Natural killer cell (primary cell): Measurements from ENCODE around the gene TRIM71. TPM values are rescaled to one million over a fixed set of nuclear protein-coding genes. Genes with fewer than 3 reads are reported as not detected.

ENCODE experiments used
- ATAC-seq, 3 donors: fragments of 150-1000 bp in 2 of 3; fragments of 200-7000 bp in 1 of 3; cut with Tn5 transposase; 1 replicate in 1 of 3; 2 replicates in 2 of 3; pipeline ENCODE4 v1.10.0; 2021; ENCODE audit warnings: mild to moderate bottlenecking in 2 of 3, moderate library complexity in 2 of 3
- DNase-seq, 2 donors: peaks; one replicate each; pipeline versions ENCODE4 v3.0.0 to v3.0.0-alpha.2; 2013 to 2021; ENCODE audit warnings: mixed read lengths in 1 of 2
- H3K27ac ChIP-seq: one replicate; pipeline ENCODE4 v1.5.1; 2013; ENCODE audit warnings: mild to moderate bottlenecking, low read length
- H3K27me3 ChIP-seq: one replicate; pipeline ENCODE4 v1.6.1; 2013; ENCODE audit warnings: low read length; ENCODE audit not compliant: control insufficient read depth, insufficient read depth
- H3K36me3 ChIP-seq: one replicate; pipeline ENCODE4 v1.6.1; 2013; ENCODE audit warnings: low read length; ENCODE audit not compliant: control insufficient read depth, insufficient read depth
- H3K4me1 ChIP-seq: one replicate; pipeline ENCODE4 v1.6.1; 2013; ENCODE audit warnings: low read length; ENCODE audit not compliant: control insufficient read depth, insufficient read depth
- H3K4me3 ChIP-seq: one replicate; pipeline ENCODE4 v1.5.1; 2013; ENCODE audit warnings: low read length
- H3K9me3 ChIP-seq: one replicate; pipeline ENCODE4 v1.6.1; 2013; ENCODE audit warnings: low read length; ENCODE audit not compliant: control insufficient read depth, insufficient read depth
- H3K27ac Mint-ChIP-seq, 2 donors: one replicate each; pipeline ENCODE4 v1.8.0; 2022; ENCODE audit warnings: mild to moderate bottlenecking in 2 of 2, mixed read lengths in 2 of 2, moderate library complexity in 1 of 2
- H3K27me3 Mint-ChIP-seq, 2 donors: one replicate each; pipeline ENCODE4 v1.8.0; 2022; ENCODE audit warnings: low read depth in 2 of 2, mixed read lengths in 2 of 2
- H3K36me3 Mint-ChIP-seq: one replicate; pipeline ENCODE4 v1.8.0; 2022; ENCODE audit warnings: mixed read lengths
- H3K4me1 Mint-ChIP-seq, 2 donors: one replicate each; pipeline ENCODE4 v1.8.0; 2022; ENCODE audit warnings: mixed read lengths in 2 of 2
- H3K4me3 Mint-ChIP-seq: one replicate; pipeline ENCODE4 v1.8.0; 2022; ENCODE audit warnings: mild to moderate bottlenecking, moderate library complexity, mixed read lengths
- H3K9me3 Mint-ChIP-seq, 2 donors: one replicate each; pipeline ENCODE4 v1.8.0; 2022; ENCODE audit warnings: mixed read lengths in 2 of 2
- WGBS: methylation state at CpG from one replicate; pipeline ENCODE4 v1.1.7; 2013; ENCODE audit warnings: missing lambda C conversion rate; ENCODE audit not compliant: insufficient coverage; 5-methylcytosine and 5-hydroxymethylcytosine counted together
- intact Hi-C: fragments of 100-400 bp; cut with micrococcal nuclease; formaldehyde crosslinking; loops from one replicate; pipeline ENCODE4 v1.14.2; 2022
- total RNA-seq, 4 donors: library from RNA; stranded (reverse); fragments of 120-200 nt in 1 of 4; gene quantifications; one replicate each; pipeline versions ENCODE4 v1.2.3 to v1.2.4, GENCODE V29; 2013 to 2022
- TF ChIP-seq, protein P1 (sequence below): fragments of 200-600 bp; IDR thresholded peaks from one replicate; pipeline ENCODE4 v1.8.0; 2022; ENCODE audit warnings: antibody characterized with exemption

Gene TRIM71
- total RNA-seq, 3 donors from 2014 or later (not counting 1 experiment from before 2014, with no cell fraction given) = 0.05 TPM; not detected in 2

DNA sequence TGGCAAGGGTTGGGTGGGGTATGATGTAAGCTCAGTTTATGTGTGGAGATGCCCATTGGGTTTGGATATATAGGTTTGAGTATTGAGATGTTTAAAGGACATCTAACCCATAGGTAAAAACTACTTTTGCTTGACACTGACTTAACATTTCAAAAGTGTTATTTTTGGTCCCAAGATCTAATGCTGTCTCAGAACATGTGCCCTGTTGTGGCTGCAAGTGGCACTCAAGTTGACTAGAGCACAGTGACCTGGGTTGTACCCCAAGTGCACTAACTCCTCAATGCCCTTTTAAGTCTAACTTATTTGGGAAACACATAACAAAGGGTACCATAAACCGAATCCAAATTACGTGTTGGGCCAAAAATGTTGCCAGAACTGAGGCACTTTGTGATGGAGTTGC is 77.2 kb downstream of the TRIM71 start:
- H3K4me3 Mint-ChIP-seq = no peak overlapping the region
- H3K27ac Mint-ChIP-seq = no peak overlapping the region
- no peak for ATAC-seq
- Histone ChIP-seq H3K27ac (no peak overlapping the region), H3K9me3 (no peaks in the 10 kb centered on the region), H3K27me3 (no peaks in the 10 kb centered on the region), H3K4me1 (no peaks in the 10 kb centered on the region), H3K4me3 (no peak overlapping the region), H3K36me3 (no peaks in the 10 kb centered on the region)
- H3K9me3 Mint-ChIP-seq = no peaks in the 10 kb centered on the region
- intact Hi-C loops = no loop called here
- 78% methylated on average over 2 of the region's 2 CpGs for WGBS
- H3K27me3 Mint-ChIP-seq = peaks cover 5 to 20% of the 10 kb centered on the region in 2 donors
- H3K36me3 Mint-ChIP-seq = no peaks in the 10 kb centered on the region
- DNase-seq = no peak
- H3K4me1 Mint-ChIP-seq = no peaks in the 10 kb centered on the region
- TF ChIP-seq, protein P1, sequence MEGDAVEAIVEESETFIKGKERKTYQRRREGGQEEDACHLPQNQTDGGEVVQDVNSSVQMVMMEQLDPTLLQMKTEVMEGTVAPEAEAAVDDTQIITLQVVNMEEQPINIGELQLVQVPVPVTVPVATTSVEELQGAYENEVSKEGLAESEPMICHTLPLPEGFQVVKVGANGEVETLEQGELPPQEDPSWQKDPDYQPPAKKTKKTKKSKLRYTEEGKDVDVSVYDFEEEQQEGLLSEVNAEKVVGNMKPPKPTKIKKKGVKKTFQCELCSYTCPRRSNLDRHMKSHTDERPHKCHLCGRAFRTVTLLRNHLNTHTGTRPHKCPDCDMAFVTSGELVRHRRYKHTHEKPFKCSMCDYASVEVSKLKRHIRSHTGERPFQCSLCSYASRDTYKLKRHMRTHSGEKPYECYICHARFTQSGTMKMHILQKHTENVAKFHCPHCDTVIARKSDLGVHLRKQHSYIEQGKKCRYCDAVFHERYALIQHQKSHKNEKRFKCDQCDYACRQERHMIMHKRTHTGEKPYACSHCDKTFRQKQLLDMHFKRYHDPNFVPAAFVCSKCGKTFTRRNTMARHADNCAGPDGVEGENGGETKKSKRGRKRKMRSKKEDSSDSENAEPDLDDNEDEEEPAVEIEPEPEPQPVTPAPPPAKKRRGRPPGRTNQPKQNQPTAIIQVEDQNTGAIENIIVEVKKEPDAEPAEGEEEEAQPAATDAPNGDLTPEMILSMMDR = no peak

GRCh38 chr3:32895701-32896100 is 77.9 kb downstream of the TRIM71 start:
- Histone ChIP-seq H3K4me1 (no peaks in the 10 kb centered on the region), H3K4me3 (no peak overlapping the region), H3K27me3 (no peaks in the 10 kb centered on the region), H3K27ac (no peak overlapping the region), H3K36me3 (no peaks in the 10 kb centered on the region), H3K9me3 (no peaks in the 10 kb centered on the region)
- Mint-ChIP-seq H3K9me3 (no peaks in the 10 kb centered on the region), H3K27me3 (peaks cover 5 to 22% of the 10 kb centered on the region in 2 donors), H3K4me3 (no peak overlapping the region), H3K4me1 (no peaks in the 10 kb centered on the region), H3K27ac (no peak overlapping the region), H3K36me3 (no peaks in the 10 kb centered on the region)
- DNase-seq (no peak), ATAC-seq (no peak)
- 93% methylated on average over 2 of the region's 2 CpGs for WGBS
- TF ChIP-seq, protein P1 = no peak
- intact Hi-C loops = no loop called here

- Mint-ChIP-seq H3K27me3 (peaks cover 5 to 27% of the 10 kb centered on the region in 2 donors), H3K4me1 (no peaks in the 10 kb centered on the region), H3K36me3 (no peaks in the 10 kb centered on the region), H3K27ac (no peak overlapping the region), H3K4me3 (no peak overlapping the region), H3K9me3 (no peaks in the 10 kb centered on the region)
- no peaks in the 10 kb centered on the region for H3K4me1 ChIP-seq
- 78% methylated on average over 3 of the region's 4 CpGs for WGBS
- no peak for ATAC-seq
- TF ChIP-seq, protein P1 = no peak
- H3K36me3 ChIP-seq = no peaks in the 10 kb centered on the region
- H3K9me3 ChIP-seq = no peaks in the 10 kb centered on the region
- H3K27me3 ChIP-seq = no peaks in the 10 kb centered on the region
- intact Hi-C loops = no loop called here
- no peak overlapping the region for H3K4me3 ChIP-seq
- no peak for DNase-seq
- no peak overlapping the region for H3K27ac ChIP-seq
These were observed 78.3 kb downstream of the TRIM71 start for GRCh38 chr3:32896143-32896542.

GRCh38 chr3:32897001-32897601 is 79.3 kb downstream of the TRIM71 start:
- no peaks in the 10 kb centered on the region for H3K36me3 Mint-ChIP-seq
- H3K4me3 Mint-ChIP-seq = no peak overlapping the region
- DNase-seq (no peak), ATAC-seq (no peak)
- TF ChIP-seq, protein P1 = no peak
- Histone ChIP-seq H3K4me1 (no peaks in the 10 kb centered on the region), H3K27ac (no peak overlapping the region), H3K27me3 (no peaks in the 10 kb centered on the region), H3K9me3 (no peaks in the 10 kb centered on the region), H3K4me3 (no peak overlapping the region), H3K36me3 (no peaks in the 10 kb centered on the region)
- no peaks in the 10 kb centered on the region for H3K4me1 Mint-ChIP-seq
- peaks cover 5 to 29% of the 10 kb centered on the region in 2 donors for H3K27me3 Mint-ChIP-seq
- 78% methylated on average over 7 of the region's 8 CpGs for WGBS
- no peak overlapping the region for H3K27ac Mint-ChIP-seq
- H3K9me3 Mint-ChIP-seq = no peaks in the 10 kb centered on the region
- intact Hi-C loops = no loop called here
